Glutamatergic neuron (in vitro differentiated cells): ENCODE data around the gene RHD. TPM values are rescaled to one million over a fixed set of nuclear protein-coding genes. Genes with fewer than 3 reads are reported as not detected.

Experiments
- DNase-seq: peaks from one replicate; pipeline ENCODE4 v3.0.0; 2022
- H3K27ac Mint-ChIP-seq: one replicate; pipeline ENCODE4 v1.8.0; 2020; ENCODE audit warnings: mild to moderate bottlenecking, mixed read lengths, inconsistent platforms; ENCODE audit not compliant: unreplicated experiment
- H3K27me3 Mint-ChIP-seq: one replicate; pipeline ENCODE4 v1.8.0; 2020; ENCODE audit warnings: mild to moderate bottlenecking, moderate library complexity, mixed read lengths, inconsistent platforms; ENCODE audit not compliant: unreplicated experiment
- H3K36me3 Mint-ChIP-seq: one replicate; pipeline ENCODE4 v1.8.0; 2020; ENCODE audit warnings: mild to moderate bottlenecking, mixed read lengths, inconsistent platforms; ENCODE audit not compliant: unreplicated experiment
- H3K4me1 Mint-ChIP-seq: one replicate; pipeline ENCODE4 v1.8.0; 2020; ENCODE audit warnings: mild to moderate bottlenecking, low read depth, mixed read lengths, inconsistent platforms; ENCODE audit not compliant: unreplicated experiment
- H3K4me3 Mint-ChIP-seq: one replicate; pipeline ENCODE4 v1.8.0; 2020; ENCODE audit warnings: mild to moderate bottlenecking, mixed read lengths, inconsistent platforms; ENCODE audit not compliant: unreplicated experiment
- H3K9me3 Mint-ChIP-seq: one replicate; pipeline ENCODE4 v1.8.0; 2020; ENCODE audit warnings: mild to moderate bottlenecking, moderate library complexity, mixed read lengths, inconsistent platforms; ENCODE audit not compliant: unreplicated experiment
- CTCF ChIP-seq: fragments of 200-600 bp; sonication (generic); IDR thresholded peaks from one replicate; pipeline ENCODE4 v1.5.0; 2021; ENCODE audit not compliant: partially characterized antibody, unreplicated experiment
- total RNA-seq: library from RNA; stranded (reverse); fragmentation: NEBNext Ultra II Directional; extraction: Animal tissue kit (Norgen Biotek cat#: 25700); gene quantifications from one replicate; pipeline ENCODE4 v1.2.1, GENCODE V29; 2021; ENCODE audit not compliant: unreplicated experiment

The RHD gene
- total RNA-seq, 1 donor from 2014 or later, result not detected

- Mint-ChIP-seq H3K27ac (peak overlapping the region; percentile 39), H3K36me3 (no peaks in the 10 kb centered on the region)
- no peak for TF ChIP-seq CTCF
These were observed 26.3 kb upstream of the RHD start for GRCh38 chr1:25245809-25246599.

GRCh38 chr1:25246600-25247023, 25.7 kb upstream of the RHD start:
- Mint-ChIP-seq H3K9me3 (peaks cover 7% of the 10 kb centered on the region), H3K36me3 (no peaks in the 10 kb centered on the region), H3K4me1 (peaks cover 10% of the 10 kb centered on the region), H3K27me3 (peaks cover 10% of the 10 kb centered on the region), H3K4me3 (peak overlapping the region; percentile 98), H3K27ac (peak overlapping the region; percentile 90)
- no peak for TF ChIP-seq CTCF
- peak; percentile 45 for DNase-seq

More at GRCh38 chr1:25245809-25246599, 26.3 kb upstream of the RHD start:
- H3K4me1 Mint-ChIP-seq, result peaks cover 10% of the 10 kb centered on the region
- DNase-seq, result no peak
- H3K4me3 Mint-ChIP-seq, result peak overlapping the region; percentile 98
- H3K9me3 Mint-ChIP-seq, result peaks cover 7% of the 10 kb centered on the region
- H3K27me3 Mint-ChIP-seq, result peaks cover 10% of the 10 kb centered on the region

GRCh38 chr1:25247024-25247828, 25.1 kb upstream of the RHD start, which contains the start of gene RSRP1:
RSRP1 (minus strand) TSS chr1:25247454; CDS start chr1:25246963, 491 bp downstream.
- Mint-ChIP-seq H3K9me3 (peaks cover 7% of the 10 kb centered on the region), H3K27me3 (peaks cover 10% of the 10 kb centered on the region), H3K4me1 (peaks cover 10% of the 10 kb centered on the region), H3K36me3 (no peaks in the 10 kb centered on the region), H3K4me3 (peak within 1 kb of the TSS; percentile 98), H3K27ac (peak within 1 kb of the TSS; percentile 97)
- peak; percentile 51 for TF ChIP-seq CTCF
- peak; percentile 100 for DNase-seq

- no peak for TF ChIP-seq CTCF
- no peak for DNase-seq
- H3K9me3 Mint-ChIP-seq, result peaks cover 7% of the 10 kb centered on the region
- H3K4me1 Mint-ChIP-seq, result peaks cover 10% of the 10 kb centered on the region
- peak overlapping the region; percentile 92 for H3K27ac Mint-ChIP-seq
- peak overlapping the region; percentile 76 for H3K4me3 Mint-ChIP-seq
- H3K36me3 Mint-ChIP-seq, result no peaks in the 10 kb centered on the region
- H3K27me3 Mint-ChIP-seq, result peaks cover 10% of the 10 kb centered on the region
These were observed 24.2 kb upstream of the RHD start for GRCh38 chr1:25247829-25248754.
